A549 (cell line): ENCODE results near the gene GATB.

Experiments
- CBX8 ChIP-seq: fragments of 200-600 bp; sonication (generic); IDR thresholded peaks from 2 replicates; pipeline ENCODE4 v1.6.1; 2016
- FOSL2 ChIP-seq, 2 experiments: fragments of 450-650 bp in 1 of 2; fragments of >200 bp in 1 of 2; sonication (Bioruptor Twin) in 1 of 2; formaldehyde crosslinking; IDR thresholded peaks; 2 replicates each; pipeline versions ENCODE4 v1.5.0 to v1.6.1; 2016 to 2020; ENCODE audit warnings: mild to moderate bottlenecking in 1 of 2, moderate library complexity in 1 of 2
- MYC ChIP-seq: IDR thresholded peaks from 2 replicates; pipeline ENCODE4 v1.6.1; 2012; ENCODE audit warnings: mild to moderate bottlenecking, inconsistent platforms, low read length, improper control_type of control experiment, borderline replicate concordance
- POLR2AphosphoS2 ChIP-seq: conservative IDR thresholded peaks from 2 replicates; pipeline ENCODE4 v1.6.1; 2012; ENCODE audit warnings: low read length, improper control_type of control experiment, inconsistent platforms
- RFX5 ChIP-seq: fragments of 450-650 bp; IDR thresholded peaks from 2 replicates; pipeline ENCODE4 v1.7.1; 2014; ENCODE audit warnings: antibody characterized with exemption, mild to moderate bottlenecking, moderate library complexity
- TF ChIP-seq, protein P1 (sequence below): fragments of >200 bp; sonication (Bioruptor Twin); formaldehyde crosslinking; IDR thresholded peaks from 3 replicates; pipeline ENCODE4 v1.5.1; 2016
- TF ChIP-seq, protein P2 (sequence below): fragments of 200-600 bp; sonication (generic); IDR thresholded peaks from 2 replicates; pipeline ENCODE4 v1.6.1; 2016; ENCODE audit warnings: antibody characterized with exemption, mild to moderate bottlenecking, moderate library complexity
- TF ChIP-seq, protein P3 (sequence below): IDR thresholded peaks from 2 replicates; pipeline ENCODE4 v1.6.1; 2012

DNA sequence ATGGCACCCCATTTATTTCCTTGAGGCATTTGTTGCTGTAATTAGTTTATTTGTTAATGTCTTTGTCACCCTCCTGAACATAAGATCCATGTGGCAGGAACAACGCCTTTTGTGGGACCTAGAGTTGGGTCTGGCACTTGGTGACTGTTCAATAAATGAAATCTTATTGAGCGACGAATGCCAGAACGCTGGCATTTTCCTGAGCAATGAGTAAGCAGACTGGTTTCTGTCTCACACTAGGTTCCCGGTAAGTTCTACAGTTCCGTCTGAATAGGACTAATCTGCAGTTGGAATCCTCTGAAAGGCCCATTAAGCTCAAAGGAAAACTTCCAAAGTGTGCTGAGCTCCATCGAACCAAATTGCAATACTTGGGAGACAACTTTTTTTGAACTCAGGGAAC, 49.2 kb downstream of the GATB start:
- no peak for TF ChIP-seq POLR2AphosphoS2
- no peak for TF ChIP-seq MYC
- TF ChIP-seq FOSL2 (IDR thresholded peaks at IDR 0.05), result no peak
- TF ChIP-seq FOSL2 (CRISPR knock-in tag; IDR thresholded peaks at IDR 0.05), result no peak
- TF ChIP-seq, protein P1, sequence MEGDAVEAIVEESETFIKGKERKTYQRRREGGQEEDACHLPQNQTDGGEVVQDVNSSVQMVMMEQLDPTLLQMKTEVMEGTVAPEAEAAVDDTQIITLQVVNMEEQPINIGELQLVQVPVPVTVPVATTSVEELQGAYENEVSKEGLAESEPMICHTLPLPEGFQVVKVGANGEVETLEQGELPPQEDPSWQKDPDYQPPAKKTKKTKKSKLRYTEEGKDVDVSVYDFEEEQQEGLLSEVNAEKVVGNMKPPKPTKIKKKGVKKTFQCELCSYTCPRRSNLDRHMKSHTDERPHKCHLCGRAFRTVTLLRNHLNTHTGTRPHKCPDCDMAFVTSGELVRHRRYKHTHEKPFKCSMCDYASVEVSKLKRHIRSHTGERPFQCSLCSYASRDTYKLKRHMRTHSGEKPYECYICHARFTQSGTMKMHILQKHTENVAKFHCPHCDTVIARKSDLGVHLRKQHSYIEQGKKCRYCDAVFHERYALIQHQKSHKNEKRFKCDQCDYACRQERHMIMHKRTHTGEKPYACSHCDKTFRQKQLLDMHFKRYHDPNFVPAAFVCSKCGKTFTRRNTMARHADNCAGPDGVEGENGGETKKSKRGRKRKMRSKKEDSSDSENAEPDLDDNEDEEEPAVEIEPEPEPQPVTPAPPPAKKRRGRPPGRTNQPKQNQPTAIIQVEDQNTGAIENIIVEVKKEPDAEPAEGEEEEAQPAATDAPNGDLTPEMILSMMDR, result no peak
- TF ChIP-seq RFX5, result no peak
- no peak for TF ChIP-seq CBX8
- TF ChIP-seq, protein P2, sequence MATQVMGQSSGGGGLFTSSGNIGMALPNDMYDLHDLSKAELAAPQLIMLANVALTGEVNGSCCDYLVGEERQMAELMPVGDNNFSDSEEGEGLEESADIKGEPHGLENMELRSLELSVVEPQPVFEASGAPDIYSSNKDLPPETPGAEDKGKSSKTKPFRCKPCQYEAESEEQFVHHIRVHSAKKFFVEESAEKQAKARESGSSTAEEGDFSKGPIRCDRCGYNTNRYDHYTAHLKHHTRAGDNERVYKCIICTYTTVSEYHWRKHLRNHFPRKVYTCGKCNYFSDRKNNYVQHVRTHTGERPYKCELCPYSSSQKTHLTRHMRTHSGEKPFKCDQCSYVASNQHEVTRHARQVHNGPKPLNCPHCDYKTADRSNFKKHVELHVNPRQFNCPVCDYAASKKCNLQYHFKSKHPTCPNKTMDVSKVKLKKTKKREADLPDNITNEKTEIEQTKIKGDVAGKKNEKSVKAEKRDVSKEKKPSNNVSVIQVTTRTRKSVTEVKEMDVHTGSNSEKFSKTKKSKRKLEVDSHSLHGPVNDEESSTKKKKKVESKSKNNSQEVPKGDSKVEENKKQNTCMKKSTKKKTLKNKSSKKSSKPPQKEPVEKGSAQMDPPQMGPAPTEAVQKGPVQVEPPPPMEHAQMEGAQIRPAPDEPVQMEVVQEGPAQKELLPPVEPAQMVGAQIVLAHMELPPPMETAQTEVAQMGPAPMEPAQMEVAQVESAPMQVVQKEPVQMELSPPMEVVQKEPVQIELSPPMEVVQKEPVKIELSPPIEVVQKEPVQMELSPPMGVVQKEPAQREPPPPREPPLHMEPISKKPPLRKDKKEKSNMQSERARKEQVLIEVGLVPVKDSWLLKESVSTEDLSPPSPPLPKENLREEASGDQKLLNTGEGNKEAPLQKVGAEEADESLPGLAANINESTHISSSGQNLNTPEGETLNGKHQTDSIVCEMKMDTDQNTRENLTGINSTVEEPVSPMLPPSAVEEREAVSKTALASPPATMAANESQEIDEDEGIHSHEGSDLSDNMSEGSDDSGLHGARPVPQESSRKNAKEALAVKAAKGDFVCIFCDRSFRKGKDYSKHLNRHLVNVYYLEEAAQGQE, result no peak
- TF ChIP-seq, protein P3, sequence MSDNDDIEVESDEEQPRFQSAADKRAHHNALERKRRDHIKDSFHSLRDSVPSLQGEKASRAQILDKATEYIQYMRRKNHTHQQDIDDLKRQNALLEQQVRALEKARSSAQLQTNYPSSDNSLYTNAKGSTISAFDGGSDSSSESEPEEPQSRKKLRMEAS, result no peak
